Stomach (tissue), 4 donors: ENCODE measurements around the gene MTF1.
"Not testable (repeated sequence)": the region's sequence is repeated elsewhere in the genome, so short reads cannot be mapped to it uniquely, and the experiment has no call there.

Experiments
- CTCF ChIP-seq, 7 experiments: fragments of 450-650 bp in 4 of 7; fragments of 200-600 bp in 3 of 7; sonication (generic) in 3 of 7; IDR thresholded peaks; one replicate each; pipeline ENCODE4 v1.5.1; 2016 to 2019; ENCODE audit warnings: antibody characterized with exemption in 7 of 7, control low read depth in 2 of 7, mild to moderate bottlenecking in 1 of 7
- POLR2A ChIP-seq, 4 donors: fragments of 450-650 bp; IDR thresholded peaks; one replicate each; pipeline ENCODE4 v1.6.1; 2016; ENCODE audit warnings: antibody characterized with exemption in 4 of 4, control low read depth in 2 of 4, mild to moderate bottlenecking in 1 of 4, moderate library complexity in 1 of 4
- POLR2AphosphoS5 ChIP-seq, 3 donors: sonication (generic); formaldehyde crosslinking; IDR thresholded peaks; one replicate each; pipeline ENCODE4 v1.6.1; 2016; ENCODE audit warnings: antibody characterized with exemption in 3 of 3

- TF ChIP-seq CTCF, POLR2A, POLR2AphosphoS5 (IDR thresholded peaks at IDR 0.05): not testable (repeated sequence)
These were observed 47.2 kb upstream of the MTF1 start for GRCh38 chr1:37906591-37906990.
